ENCODE results near the gene RYR2. TPM values are rescaled to one million over a fixed set of nuclear protein-coding genes. Genes with fewer than 3 reads are reported as not detected.
"Not testable (repeated sequence)": the region's sequence is repeated elsewhere in the genome, so short reads cannot be mapped to it uniquely, and the experiment has no call there.

RYR2 gene
- total RNA-seq, 2 experiments from 2014 or later: 0.03 to 0.40 TPM

DNA sequence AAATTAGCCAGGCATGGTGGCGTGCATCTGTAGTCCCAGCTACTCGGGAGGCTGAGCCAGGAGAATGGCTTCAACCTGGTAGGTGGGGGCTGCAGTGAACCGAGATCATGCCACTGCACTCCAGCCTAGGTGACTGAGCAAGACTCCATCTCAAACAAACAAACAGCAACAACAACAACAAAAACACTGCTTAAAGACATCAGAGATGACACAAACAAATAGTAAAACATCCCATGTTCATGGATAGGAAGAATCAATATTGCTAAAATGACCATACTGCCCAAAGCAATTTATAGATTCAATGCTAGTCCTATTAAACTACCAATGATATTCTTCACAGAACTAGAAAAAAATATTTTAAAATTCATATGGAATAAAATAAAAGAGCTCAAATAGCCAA lies 801.5 kb downstream of the RYR2 start:
- H3K27me3 Mint-ChIP-seq; H3K9me3 Mint-ChIP-seq (ENCODE audit: low read depth); CTCF ChIA-PET; ATAC-seq; DNase-seq; H3K4me3 Mint-ChIP-seq; H3K27ac Mint-ChIP-seq; H3K36me3 Mint-ChIP-seq; H3K4me1 Mint-ChIP-seq: not testable (repeated sequence)

DNA sequence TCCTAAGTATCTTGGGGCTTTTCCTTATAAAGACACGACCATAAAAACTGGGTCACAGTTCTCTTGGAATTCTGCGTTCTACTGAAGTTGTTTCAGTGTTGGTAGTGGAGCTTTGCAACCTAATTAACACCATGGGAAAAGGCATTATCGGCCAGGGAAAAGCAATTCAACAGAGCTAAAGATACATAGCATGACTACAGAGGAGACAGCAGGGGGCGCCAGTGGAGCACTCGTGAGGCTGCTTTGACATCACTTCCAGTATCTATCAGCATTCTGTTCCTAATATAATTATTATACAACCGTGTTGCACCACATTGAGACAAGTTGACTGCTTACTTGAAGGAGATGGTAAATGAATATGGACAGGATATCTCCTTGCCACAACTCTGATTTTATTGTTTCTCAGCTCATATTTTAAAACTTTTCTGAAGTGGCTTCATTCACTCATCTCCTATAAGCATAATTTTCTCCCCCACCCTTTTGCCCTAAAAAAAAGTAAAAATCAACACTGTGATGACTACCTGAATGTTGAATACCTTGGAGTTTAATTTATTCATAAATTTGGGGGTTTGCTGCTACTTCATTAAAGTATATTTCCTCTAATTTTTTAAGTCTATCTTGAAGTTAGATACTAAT lies 809.3 kb downstream of the RYR2 start:
- H3K27ac Mint-ChIP-seq: no peak overlapping the region
- no peaks in the 10 kb centered on the region for H3K27me3 Mint-ChIP-seq
- H3K36me3 Mint-ChIP-seq: no peaks in the 10 kb centered on the region
- no peaks in the 10 kb centered on the region for H3K4me1 Mint-ChIP-seq
- no peak for ATAC-seq
- no peak overlapping the region for H3K4me3 Mint-ChIP-seq
- no peak for DNase-seq
- peaks cover 2% of the 10 kb centered on the region for H3K9me3 Mint-ChIP-seq (ENCODE audit: low read depth)
- CTCF ChIA-PET: interaction anchor here (0.8 kb wide), 1 partner anchor 13 kb away, joined by 4 read pairs; no protein-coding TSS in a partner anchor

DNA sequence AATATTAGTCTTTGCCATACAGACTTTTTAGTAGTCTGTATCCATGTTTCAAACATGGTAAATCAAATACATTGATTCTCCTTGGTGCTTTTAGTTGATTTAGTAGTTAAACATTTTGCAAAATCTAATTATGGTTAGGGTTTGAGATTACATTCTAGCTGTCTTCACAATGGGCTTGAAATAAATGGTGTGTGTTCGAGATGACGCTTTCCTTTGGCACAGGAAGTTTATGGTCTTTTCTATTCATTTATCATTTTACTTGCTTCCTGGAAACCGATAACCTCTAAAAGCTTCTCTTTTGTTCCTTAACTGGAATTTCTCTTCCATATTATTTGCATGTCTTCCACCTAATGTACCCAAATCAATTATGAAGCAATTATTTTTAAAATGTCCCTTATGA lies 810.4 kb downstream of the RYR2 start:
- Mint-ChIP-seq H3K4me3 (no peak overlapping the region), H3K27ac (no peak overlapping the region), H3K27me3 (no peaks in the 10 kb centered on the region), H3K36me3 (no peaks in the 10 kb centered on the region), H3K9me3 (ENCODE audit: low read depth) (peaks cover 2% of the 10 kb centered on the region), H3K4me1 (no peaks in the 10 kb centered on the region)
- CTCF ChIA-PET: interaction anchor here (1.0 kb wide), 1 partner anchor 12 kb away, joined by 3 read pairs; no protein-coding TSS in a partner anchor
- DNase-seq: no peak
- no peak for ATAC-seq

DNA sequence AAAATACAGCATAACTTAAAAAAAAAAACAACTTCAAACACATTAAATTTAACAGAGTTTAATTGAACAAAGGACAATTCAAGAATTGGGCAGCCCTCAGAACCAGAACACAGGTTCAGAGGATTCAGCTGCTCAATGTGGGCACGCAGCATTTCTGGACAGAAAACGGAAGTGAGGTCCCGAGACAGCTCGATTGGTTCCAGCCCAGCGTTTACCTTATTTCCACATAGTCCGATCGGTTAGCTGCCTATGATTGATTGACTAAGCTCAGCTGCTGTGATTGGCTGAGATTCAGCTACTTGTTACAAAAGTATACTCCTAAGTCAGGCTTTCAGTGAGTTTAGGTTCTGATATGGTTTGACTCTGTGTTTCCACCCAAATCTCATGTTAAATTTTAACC lies 815.5 kb downstream of the RYR2 start:
- DNase-seq (no peak), ATAC-seq (no peak)
- H3K36me3 Mint-ChIP-seq: no peaks in the 10 kb centered on the region
- no peak overlapping the region for H3K4me3 Mint-ChIP-seq
- H3K27me3 Mint-ChIP-seq: no peaks in the 10 kb centered on the region
- no peaks in the 10 kb centered on the region for H3K4me1 Mint-ChIP-seq
- no peak overlapping the region for H3K27ac Mint-ChIP-seq
- CTCF ChIA-PET: no interaction called here
- H3K9me3 Mint-ChIP-seq (ENCODE audit: low read depth): peaks cover 2% of the 10 kb centered on the region

DNA sequence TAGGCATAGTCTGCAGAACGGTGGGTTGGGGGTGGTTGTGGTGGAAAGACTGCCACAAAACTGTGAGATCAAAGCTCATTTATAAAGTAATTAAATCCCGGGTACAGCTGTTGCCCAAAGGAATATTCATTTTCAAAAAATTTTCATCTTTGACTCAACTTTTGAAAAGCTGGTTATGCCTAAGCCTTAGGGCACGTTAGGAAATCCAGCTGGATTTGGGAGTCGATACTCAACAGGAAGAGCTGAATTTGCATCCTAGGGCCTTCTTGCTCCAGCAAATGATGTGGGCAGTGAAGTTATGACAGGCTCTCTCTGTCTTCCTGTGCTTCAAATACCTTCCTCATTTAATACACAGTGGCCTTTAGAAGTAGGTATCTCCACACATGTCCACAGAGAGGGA lies 817.0 kb downstream of the RYR2 start:
- CTCF ChIA-PET: no interaction called here
- ATAC-seq: no peak

DNA sequence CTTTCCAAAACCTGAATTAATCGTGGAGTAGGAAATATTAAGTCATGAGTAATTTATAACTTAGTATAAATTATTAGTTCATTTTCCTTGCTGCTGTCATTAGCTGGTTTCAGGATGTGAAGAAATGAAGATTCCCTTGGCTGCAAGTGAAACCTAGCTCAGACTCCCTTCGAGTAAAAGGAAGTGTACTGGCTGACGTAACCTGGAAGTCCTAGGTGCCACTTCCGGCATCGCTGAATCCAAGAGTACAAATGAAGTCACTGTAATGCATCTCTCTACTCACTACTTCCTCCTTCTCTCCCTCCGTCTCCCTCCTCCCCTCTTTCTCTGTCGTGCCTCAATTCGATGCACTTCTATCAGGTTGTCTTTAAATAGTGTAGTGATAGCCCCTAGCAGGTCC lies 820.0 kb downstream of the RYR2 start:
- H3K27ac Mint-ChIP-seq: no peak overlapping the region
- no peaks in the 10 kb centered on the region for H3K9me3 Mint-ChIP-seq (ENCODE audit: low read depth)
- H3K4me1 Mint-ChIP-seq: peaks cover 2% of the 10 kb centered on the region
- no peak for DNase-seq
- H3K36me3 Mint-ChIP-seq: no peaks in the 10 kb centered on the region
- H3K27me3 Mint-ChIP-seq: no peaks in the 10 kb centered on the region
- no peak for ATAC-seq
- CTCF ChIA-PET: no interaction called here
- no peak overlapping the region for H3K4me3 Mint-ChIP-seq

More for the DNA sequence above, 817.0 kb downstream of the RYR2 start:
- H3K4me3 Mint-ChIP-seq: no peak overlapping the region
- no peaks in the 10 kb centered on the region for H3K4me1 Mint-ChIP-seq
- no peak for DNase-seq
- H3K27me3 Mint-ChIP-seq: no peaks in the 10 kb centered on the region
- H3K27ac Mint-ChIP-seq: no peak overlapping the region
- no peaks in the 10 kb centered on the region for H3K36me3 Mint-ChIP-seq
- H3K9me3 Mint-ChIP-seq (ENCODE audit: low read depth): peaks cover 2% of the 10 kb centered on the region

DNA sequence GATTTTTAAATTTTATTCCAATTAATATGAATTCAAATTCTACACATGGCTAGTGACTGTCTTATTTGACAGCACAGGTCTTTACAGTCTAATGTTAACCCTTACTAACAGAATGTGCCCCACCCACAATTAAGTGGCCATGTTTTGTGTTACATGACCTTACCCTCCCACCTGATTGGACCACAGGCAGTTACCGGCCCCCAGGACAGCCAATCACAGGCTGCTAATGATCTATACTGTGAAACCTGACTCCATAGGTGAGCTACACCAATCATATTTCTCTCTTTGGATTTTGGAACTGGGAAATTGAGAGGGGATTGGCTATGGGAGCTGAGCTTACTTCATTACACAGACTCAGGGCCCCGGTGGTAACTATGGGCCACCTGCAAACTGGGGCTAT lies 821.2 kb downstream of the RYR2 start:
- Mint-ChIP-seq H3K36me3 (no peaks in the 10 kb centered on the region), H3K27ac (no peak overlapping the region), H3K4me1 (peaks cover 2% of the 10 kb centered on the region), H3K4me3 (no peak overlapping the region), H3K9me3 (ENCODE audit: low read depth) (no peaks in the 10 kb centered on the region), H3K27me3 (no peaks in the 10 kb centered on the region)
- DNase-seq: no peak
- CTCF ChIA-PET: no interaction called here
- no peak for ATAC-seq

DNA sequence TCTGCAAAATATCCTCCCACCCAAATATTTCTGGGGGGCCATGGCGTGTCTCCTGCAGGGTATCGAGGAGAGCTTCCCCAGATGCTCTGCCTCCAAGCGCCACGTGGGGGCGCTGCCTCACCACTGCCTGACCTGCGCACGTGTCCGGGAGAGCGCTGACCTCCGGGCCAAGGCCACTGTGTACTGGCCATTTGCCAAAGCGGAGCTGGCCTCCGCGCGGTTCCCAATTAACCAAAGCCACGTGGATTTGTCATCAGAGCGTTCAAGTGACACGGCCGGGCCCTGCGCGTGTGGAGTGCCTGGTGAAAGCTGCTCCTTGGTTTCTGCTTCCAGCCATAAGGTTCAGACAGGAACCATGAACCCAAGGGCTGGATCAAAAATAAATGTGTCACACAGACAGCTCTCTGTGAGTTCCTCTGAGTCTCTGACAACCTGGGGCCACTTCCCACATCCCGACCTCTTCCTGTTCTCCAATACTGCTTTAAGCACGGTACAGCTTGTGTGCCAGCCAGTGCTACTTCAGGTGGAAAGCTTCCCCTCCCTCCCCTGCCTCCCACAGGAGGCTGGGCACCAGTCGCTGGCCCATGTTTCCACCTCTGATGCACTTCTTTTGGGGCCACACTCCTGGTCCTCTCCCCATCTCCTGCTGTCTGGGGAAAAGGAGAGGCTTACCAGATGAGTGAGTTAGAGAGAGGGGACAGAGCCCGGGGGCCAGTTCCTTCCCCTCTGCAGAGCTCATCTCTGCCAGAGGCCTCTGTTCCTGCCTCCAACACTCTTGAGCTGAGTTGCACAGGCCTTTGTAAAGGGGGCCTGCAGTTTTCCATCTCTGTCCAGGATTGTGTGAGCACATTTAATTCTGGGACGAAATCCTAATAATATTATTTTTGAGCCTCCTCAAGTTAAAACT lies 822.6 kb downstream of the RYR2 start:
- H3K36me3 Mint-ChIP-seq: no peaks in the 10 kb centered on the region
- peak; percentile 41 for DNase-seq
- ATAC-seq: no peak
- no peak overlapping the region for H3K27ac Mint-ChIP-seq
- peaks cover 2% of the 10 kb centered on the region for H3K4me1 Mint-ChIP-seq
- H3K27me3 Mint-ChIP-seq: no peaks in the 10 kb centered on the region
- no peaks in the 10 kb centered on the region for H3K9me3 Mint-ChIP-seq (ENCODE audit: low read depth)
- H3K4me3 Mint-ChIP-seq: no peak overlapping the region
- CTCF ChIA-PET: interaction anchor here (0.9 to 1.2 kb wide), 2 partner anchors 12 to 14 kb away, joined by 3 to 4 read pairs; no protein-coding TSS in a partner anchor

DNA sequence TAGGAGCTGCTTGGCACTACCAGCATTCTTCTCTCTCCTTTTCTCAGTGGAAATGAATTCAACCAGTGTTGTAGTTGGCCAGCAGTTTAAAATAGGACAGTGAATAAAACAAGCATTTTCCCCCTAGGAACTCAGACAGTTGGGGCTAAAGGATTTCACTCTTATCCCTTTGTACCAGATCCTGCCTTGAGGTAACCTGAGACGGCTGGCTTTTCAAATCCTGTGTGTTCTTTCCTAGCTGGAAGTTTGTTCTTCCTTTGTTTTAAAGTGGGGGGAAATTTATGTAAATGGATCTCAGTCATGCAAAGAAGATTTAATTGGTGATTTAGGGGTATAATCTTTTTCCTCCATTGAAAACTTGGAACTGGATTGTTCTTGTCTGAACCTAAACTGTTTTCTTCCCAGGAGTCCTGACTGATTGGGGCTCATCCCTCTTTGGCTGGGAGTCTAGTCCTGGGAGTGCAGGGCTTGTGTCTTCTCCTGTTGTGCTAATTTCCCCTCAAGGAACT lies 825.5 kb downstream of the RYR2 start:
- Mint-ChIP-seq H3K4me1 (peaks cover 2% of the 10 kb centered on the region), H3K4me3 (no peak overlapping the region), H3K36me3 (no peaks in the 10 kb centered on the region), H3K9me3 (ENCODE audit: low read depth) (no peaks in the 10 kb centered on the region), H3K27me3 (no peaks in the 10 kb centered on the region), H3K27ac (no peak overlapping the region)
- CTCF ChIA-PET: no interaction called here
- ATAC-seq (no peak), DNase-seq (no peak)

DNA sequence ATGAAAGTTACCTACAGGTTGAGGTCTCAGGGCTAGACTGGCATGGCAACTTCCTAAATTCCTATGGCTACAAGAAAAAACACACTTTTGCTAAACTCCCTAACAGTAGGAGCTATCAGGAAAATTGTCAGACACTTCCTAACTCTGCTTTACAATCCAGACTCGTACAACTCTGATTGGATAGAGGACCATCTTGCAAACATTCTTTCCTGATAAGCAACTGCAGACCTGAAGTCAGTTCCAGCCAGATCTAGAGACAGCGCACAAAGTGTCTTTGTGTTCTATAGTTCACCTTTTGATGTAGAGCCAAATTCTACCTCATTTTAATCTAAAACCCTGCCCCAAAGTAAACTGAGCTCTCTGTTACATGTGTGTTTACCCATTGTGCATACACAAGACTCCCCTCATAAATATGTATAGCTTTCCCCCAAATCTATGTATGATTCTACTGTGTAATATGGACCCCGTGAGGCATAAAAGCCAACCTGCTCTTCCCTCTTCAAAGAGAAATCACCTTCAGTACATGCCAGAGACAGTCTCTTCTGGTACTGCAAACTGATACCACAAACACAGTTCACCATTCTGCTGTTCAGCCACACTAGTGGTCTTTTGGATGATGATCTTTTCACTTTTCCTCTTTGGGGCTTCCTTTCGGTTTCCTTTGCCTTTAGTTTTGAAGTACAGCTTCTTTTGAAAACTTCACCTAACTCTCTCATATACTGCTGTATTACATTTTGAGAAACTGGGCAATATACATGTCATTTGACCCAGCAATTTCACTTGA lies 827.0 kb downstream of the RYR2 start:
- H3K36me3 Mint-ChIP-seq: no peaks in the 10 kb centered on the region
- no peak overlapping the region for H3K27ac Mint-ChIP-seq
- DNase-seq (no peak), ATAC-seq (no peak)
- no peaks in the 10 kb centered on the region for H3K9me3 Mint-ChIP-seq (ENCODE audit: low read depth)
- H3K27me3 Mint-ChIP-seq: no peaks in the 10 kb centered on the region
- no peak overlapping the region for H3K4me3 Mint-ChIP-seq
- H3K4me1 Mint-ChIP-seq: peaks cover 2% of the 10 kb centered on the region
- CTCF ChIA-PET: no interaction called here

DNA sequence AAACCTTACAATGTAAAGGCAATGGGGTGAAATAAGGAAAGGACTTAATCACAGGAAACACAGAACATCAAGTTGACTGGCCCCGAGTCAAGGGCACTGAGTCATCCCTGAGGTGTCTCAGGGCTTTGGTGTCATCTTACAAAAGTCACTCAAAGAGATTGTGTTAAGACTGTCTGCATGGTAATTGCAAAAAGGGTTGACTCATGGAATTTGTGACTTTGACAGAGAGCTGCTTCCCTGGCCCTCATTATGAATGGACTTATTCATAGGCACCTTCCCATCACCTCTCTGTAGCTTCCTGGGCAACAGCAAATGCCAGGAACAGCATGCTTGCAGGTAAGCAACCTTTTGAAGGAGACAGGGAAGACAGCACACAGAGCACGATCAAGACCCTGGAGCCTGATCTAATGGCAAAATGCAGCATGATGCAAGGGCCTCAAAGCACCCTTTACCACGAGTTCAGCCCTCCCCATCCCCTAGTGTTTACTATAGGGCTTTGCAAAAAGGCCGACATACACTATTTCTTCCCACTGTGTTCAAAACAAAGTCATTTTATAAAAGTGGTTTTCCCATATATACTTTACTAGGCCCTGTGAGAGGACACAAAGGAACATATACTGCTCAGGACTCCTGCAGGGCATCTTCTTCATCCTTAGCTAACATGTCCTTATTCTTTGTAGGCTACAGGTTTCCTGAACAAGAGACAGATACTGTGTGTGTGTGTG lies 831.7 kb downstream of the RYR2 start:
- Mint-ChIP-seq H3K27ac (no peak overlapping the region), H3K9me3 (ENCODE audit: low read depth) (no peaks in the 10 kb centered on the region), H3K4me1 (no peaks in the 10 kb centered on the region), H3K4me3 (no peak overlapping the region), H3K27me3 (no peaks in the 10 kb centered on the region), H3K36me3 (no peaks in the 10 kb centered on the region)
- ATAC-seq (no peak), DNase-seq (no peak)
- CTCF ChIA-PET: no interaction called here

DNA sequence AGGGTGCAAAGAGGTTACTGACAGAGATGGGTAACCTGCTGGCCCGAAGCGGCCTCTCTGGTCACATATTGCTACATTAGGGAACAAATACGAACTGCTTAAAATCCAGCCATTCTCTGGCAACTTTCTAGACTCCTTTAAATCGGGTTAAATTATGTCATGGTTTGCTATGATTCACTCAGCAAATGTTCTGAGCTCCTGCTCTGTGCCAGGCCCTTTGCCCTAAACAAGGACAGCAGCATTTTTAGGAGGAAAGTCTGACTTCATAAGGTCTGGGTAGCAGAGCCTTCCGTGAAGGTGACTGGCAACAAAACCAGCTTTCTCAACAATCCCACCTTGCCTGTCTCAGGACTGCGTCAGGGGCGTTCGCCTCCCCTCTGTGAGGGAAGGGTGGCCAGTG lies 833.3 kb downstream of the RYR2 start:
- DNase-seq (no peak), ATAC-seq (no peak)
- H3K27ac Mint-ChIP-seq: no peak overlapping the region
- H3K4me3 Mint-ChIP-seq: no peak overlapping the region
- H3K9me3 Mint-ChIP-seq (ENCODE audit: low read depth): no peaks in the 10 kb centered on the region
- no peaks in the 10 kb centered on the region for H3K27me3 Mint-ChIP-seq
- H3K4me1 Mint-ChIP-seq: no peaks in the 10 kb centered on the region
- CTCF ChIA-PET: no interaction called here
- no peaks in the 10 kb centered on the region for H3K36me3 Mint-ChIP-seq

DNA sequence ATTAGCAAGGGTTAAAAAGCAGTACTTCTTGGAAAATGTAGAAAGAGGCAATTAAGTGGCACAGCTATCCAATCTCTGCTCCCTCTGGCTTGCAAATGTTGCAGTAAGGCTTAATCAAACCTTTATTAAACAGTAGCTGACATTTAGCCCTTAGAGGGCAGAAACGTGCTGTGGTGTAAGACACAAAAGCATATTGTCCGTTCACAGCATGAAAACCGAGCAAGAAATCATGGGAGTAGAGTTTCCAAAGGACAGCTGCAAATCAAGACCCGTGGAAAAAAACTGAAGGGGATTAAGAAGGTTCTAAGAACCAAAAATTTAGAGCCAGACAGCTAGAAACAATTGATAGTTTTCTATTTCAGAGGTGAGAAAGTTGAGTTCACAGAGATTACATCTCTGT lies 835.6 kb downstream of the RYR2 start:
- no peak overlapping the region for H3K27ac Mint-ChIP-seq
- H3K4me3 Mint-ChIP-seq: no peak overlapping the region

More for the DNA sequence above, 835.6 kb downstream of the RYR2 start:
- CTCF ChIA-PET: no interaction called here
- ATAC-seq (no peak), DNase-seq (no peak)
- H3K27me3 Mint-ChIP-seq: no peaks in the 10 kb centered on the region
- H3K36me3 Mint-ChIP-seq: no peaks in the 10 kb centered on the region
- H3K9me3 Mint-ChIP-seq (ENCODE audit: low read depth): no peaks in the 10 kb centered on the region
- no peaks in the 10 kb centered on the region for H3K4me1 Mint-ChIP-seq
